Measurements from ENCODE around the gene ATG2A. TPM values are rescaled to one million over a fixed set of nuclear protein-coding genes. Genes with fewer than 3 reads are reported as not detected.

Gene ATG2A
- total and polyA plus RNA-seq, 9 of the 15 experiments (the other 6 are each of a cell fraction or from before 2014, with no cell fraction given) = 0.25 to 45.9 (median 5.2) TPM

DNA sequence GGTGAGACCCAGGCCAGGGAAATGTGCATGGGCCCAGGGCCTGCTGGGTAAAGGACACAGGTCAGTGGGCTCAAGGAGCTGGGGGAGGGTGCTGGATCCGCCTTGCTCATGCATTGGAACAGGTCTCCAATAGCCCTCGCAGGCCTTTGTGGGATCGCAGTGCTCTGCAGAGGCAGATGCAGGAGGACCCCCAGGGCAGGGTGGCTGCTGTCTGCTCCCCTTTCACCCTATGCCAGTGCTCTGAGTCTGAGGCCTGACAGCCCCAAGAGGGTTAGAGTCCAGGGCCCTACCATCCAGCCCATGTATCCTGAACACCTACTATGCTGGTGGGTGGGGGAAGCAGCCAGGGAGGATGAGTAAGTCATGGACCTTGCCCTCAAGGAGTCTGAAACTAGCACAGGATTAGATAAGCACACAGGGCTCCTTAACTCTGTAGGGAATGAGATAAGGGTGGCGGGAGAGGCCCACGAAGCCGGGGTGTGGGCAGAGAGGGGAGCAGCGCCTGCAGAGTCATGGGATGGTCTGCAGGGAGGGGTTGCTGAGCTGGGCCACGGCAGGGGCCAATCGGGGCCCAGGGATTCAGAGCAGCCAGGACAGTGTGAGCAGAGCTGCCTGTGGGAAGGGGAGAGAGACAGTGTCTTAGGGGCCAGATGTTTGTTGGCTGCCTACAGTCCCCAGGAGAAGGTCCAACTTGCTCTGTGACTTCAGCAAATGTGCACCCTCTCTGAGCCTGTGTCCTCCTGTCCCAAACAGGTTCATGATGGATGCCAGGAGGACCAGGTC is 28.1 kb downstream of the ATG2A start (continued):
- TF ChIP-seq, protein P1, sequence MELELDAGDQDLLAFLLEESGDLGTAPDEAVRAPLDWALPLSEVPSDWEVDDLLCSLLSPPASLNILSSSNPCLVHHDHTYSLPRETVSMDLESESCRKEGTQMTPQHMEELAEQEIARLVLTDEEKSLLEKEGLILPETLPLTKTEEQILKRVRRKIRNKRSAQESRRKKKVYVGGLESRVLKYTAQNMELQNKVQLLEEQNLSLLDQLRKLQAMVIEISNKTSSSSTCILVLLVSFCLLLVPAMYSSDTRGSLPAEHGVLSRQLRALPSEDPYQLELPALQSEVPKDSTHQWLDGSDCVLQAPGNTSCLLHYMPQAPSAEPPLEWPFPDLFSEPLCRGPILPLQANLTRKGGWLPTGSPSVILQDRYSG (tag; conservative IDR thresholded peaks at IDR 0.05; ENCODE audit: low read depth) = no peak
- TF ChIP-seq LEF1 (IDR thresholded peaks at IDR 0.05) (peak; percentile 96), NCOA1 (IDR thresholded peaks at IDR 0.05; ENCODE audit: low read depth) (peak; percentile 92), SMARCA5 (IDR thresholded peaks at IDR 0.05) (peak; percentile 82), HMGN3 (IDR thresholded peaks at IDR 0.05; ENCODE audit: borderline replicate concordance, extremely low read depth, insufficient read length, low read depth, low read length) (peak; percentile 100), ZC3H11A (IDR thresholded peaks at IDR 0.05; ENCODE audit: low read depth, low read length) (no peak), HDGF (IDR thresholded peaks at IDR 0.05) (0 out of 2 replicates have a peak, but pooled peaks have one; percentile 26), POLR2H (tag; IDR thresholded peaks at IDR 0.05; ENCODE audit: low read depth) (no peak), ZNF174 (CRISPR knock-in tag; IDR thresholded peaks at IDR 0.05) (no peak)
- TF ChIP-seq, protein P2, sequence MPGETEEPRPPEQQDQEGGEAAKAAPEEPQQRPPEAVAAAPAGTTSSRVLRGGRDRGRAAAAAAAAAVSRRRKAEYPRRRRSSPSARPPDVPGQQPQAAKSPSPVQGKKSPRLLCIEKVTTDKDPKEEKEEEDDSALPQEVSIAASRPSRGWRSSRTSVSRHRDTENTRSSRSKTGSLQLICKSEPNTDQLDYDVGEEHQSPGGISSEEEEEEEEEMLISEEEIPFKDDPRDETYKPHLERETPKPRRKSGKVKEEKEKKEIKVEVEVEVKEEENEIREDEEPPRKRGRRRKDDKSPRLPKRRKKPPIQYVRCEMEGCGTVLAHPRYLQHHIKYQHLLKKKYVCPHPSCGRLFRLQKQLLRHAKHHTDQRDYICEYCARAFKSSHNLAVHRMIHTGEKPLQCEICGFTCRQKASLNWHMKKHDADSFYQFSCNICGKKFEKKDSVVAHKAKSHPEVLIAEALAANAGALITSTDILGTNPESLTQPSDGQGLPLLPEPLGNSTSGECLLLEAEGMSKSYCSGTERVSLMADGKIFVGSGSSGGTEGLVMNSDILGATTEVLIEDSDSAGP (CRISPR knock-in tag; IDR thresholded peaks at IDR 0.05) = no peak
- TF ChIP-seq, protein P3, sequence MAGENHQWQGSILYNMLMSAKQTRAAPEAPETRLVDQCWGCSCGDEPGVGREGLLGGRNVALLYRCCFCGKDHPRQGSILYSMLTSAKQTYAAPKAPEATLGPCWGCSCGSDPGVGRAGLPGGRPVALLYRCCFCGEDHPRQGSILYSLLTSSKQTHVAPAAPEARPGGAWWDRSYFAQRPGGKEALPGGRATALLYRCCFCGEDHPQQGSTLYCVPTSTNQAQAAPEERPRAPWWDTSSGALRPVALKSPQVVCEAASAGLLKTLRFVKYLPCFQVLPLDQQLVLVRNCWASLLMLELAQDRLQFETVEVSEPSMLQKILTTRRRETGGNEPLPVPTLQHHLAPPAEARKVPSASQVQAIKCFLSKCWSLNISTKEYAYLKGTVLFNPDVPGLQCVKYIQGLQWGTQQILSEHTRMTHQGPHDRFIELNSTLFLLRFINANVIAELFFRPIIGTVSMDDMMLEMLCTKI (IDR thresholded peaks at IDR 0.05; ENCODE audit: partially characterized antibody) = no peak
- TF ChIP-seq, protein P4, sequence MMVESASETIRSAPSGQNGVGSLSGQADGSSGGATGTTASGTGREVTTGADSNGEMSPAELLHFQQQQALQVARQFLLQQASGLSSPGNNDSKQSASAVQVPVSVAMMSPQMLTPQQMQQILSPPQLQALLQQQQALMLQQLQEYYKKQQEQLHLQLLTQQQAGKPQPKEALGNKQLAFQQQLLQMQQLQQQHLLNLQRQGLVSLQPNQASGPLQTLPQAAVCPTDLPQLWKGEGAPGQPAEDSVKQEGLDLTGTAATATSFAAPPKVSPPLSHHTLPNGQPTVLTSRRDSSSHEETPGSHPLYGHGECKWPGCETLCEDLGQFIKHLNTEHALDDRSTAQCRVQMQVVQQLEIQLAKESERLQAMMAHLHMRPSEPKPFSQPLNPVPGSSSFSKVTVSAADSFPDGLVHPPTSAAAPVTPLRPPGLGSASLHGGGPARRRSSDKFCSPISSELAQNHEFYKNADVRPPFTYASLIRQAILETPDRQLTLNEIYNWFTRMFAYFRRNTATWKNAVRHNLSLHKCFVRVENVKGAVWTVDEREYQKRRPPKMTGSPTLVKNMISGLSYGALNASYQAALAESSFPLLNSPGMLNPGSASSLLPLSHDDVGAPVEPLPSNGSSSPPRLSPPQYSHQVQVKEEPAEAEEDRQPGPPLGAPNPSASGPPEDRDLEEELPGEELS (CRISPR knock-in tag; IDR thresholded peaks at IDR 0.05; ENCODE audit: borderline replicate concordance) = no peak
- TF ChIP-seq, protein P5, sequence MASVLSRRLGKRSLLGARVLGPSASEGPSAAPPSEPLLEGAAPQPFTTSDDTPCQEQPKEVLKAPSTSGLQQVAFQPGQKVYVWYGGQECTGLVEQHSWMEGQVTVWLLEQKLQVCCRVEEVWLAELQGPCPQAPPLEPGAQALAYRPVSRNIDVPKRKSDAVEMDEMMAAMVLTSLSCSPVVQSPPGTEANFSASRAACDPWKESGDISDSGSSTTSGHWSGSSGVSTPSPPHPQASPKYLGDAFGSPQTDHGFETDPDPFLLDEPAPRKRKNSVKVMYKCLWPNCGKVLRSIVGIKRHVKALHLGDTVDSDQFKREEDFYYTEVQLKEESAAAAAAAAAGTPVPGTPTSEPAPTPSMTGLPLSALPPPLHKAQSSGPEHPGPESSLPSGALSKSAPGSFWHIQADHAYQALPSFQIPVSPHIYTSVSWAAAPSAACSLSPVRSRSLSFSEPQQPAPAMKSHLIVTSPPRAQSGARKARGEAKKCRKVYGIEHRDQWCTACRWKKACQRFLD (CRISPR knock-in tag; IDR thresholded peaks at IDR 0.05) = no peak; the same call in 1 of the 2 replicates
- TF ChIP-seq, protein P6, sequence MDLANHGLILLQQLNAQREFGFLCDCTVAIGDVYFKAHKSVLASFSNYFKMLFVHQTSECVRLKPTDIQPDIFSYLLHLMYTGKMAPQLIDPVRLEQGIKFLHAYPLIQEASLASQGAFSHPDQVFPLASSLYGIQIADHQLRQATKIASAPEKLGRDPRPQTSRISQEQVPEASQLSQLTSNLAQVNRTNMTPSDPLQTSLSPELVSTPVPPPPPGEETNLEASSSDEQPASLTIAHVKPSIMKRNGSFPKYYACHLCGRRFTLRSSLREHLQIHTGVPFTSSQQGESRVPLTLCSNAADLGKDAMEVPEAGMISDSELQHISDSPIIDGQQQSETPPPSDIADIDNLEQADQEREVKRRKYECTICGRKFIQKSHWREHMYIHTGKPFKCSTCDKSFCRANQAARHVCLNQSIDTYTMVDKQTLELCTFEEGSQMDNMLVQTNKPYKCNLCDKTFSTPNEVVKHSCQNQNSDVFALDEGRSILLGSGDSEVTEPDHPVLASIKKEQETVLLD (IDR thresholded peaks at IDR 0.05) = peak; percentile 88
- TF ChIP-seq, protein P7, sequence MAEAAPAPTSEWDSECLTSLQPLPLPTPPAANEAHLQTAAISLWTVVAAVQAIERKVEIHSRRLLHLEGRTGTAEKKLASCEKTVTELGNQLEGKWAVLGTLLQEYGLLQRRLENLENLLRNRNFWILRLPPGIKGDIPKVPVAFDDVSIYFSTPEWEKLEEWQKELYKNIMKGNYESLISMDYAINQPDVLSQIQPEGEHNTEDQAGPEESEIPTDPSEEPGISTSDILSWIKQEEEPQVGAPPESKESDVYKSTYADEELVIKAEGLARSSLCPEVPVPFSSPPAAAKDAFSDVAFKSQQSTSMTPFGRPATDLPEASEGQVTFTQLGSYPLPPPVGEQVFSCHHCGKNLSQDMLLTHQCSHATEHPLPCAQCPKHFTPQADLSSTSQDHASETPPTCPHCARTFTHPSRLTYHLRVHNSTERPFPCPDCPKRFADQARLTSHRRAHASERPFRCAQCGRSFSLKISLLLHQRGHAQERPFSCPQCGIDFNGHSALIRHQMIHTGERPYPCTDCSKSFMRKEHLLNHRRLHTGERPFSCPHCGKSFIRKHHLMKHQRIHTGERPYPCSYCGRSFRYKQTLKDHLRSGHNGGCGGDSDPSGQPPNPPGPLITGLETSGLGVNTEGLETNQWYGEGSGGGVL (CRISPR knock-in tag; IDR thresholded peaks at IDR 0.05) = no peak

All from K562 (cell line).